ENCODE measurements around the gene BDNF. TPM values are rescaled to one million over a fixed set of nuclear protein-coding genes. Genes with fewer than 3 reads are reported as not detected.

BDNF gene
- total and polyA plus RNA-seq, 2 experiments from 2014 or later = 5.1 to 5.2 TPM

DNA sequence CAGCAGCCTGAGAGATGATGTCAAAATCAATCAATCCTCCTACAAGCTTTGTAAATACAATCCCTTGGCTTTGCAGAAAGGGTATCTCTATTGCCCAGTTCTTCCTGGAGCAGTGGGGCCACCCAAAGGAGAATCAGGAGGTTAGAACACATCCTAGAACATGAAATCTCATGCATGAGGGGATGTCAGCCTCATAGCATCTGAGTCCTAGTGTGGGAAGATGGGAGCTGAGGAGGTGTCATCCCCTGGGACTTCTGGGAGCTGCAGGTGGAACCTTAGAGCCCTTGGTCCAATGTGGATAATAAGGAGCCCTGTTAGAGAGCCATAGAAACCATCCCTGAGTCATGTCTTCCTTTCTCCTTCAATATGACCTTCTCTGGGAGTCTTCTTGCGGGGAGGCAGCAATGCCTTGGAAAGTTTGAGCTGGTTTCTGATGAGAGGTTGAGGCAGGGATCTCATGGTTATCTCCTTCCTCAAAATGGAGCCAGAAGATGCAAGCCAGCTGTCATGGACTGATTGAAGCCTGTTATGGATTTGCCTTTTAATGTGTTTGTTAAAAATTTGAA, 74.8 kb downstream of the BDNF start:
- H3K27ac ChIP-seq (ENCODE audit: low read depth) = peak overlapping the region; percentile 91; the same call in 1 of the 2 replicates
- no peak overlapping the region; the same call in 1 of the 2 replicates for H3K4me3 ChIP-seq
- H4K20me1 ChIP-seq (replicated peaks; ENCODE audit: insufficient read depth) = peaks cover 65% of the 10 kb centered on the region
- peak; percentile 23 for DNase-seq (ENCODE audit: low spot score)
- TF ChIP-seq, protein P1, sequence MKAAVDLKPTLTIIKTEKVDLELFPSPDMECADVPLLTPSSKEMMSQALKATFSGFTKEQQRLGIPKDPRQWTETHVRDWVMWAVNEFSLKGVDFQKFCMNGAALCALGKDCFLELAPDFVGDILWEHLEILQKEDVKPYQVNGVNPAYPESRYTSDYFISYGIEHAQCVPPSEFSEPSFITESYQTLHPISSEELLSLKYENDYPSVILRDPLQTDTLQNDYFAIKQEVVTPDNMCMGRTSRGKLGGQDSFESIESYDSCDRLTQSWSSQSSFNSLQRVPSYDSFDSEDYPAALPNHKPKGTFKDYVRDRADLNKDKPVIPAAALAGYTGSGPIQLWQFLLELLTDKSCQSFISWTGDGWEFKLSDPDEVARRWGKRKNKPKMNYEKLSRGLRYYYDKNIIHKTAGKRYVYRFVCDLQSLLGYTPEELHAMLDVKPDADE (IDR thresholded peaks at IDR 0.05) = 0 out of 2 replicates have a peak, but pooled peaks have one; percentile 4
- TF ChIP-seq POLR2AphosphoS5 (IDR thresholded peaks at IDR 0.05; ENCODE audit: low read depth) (peak; percentile 83), EZH2phosphoT487 (IDR thresholded peaks at IDR 0.05; ENCODE audit: unreplicated experiment) (no peak), NANOG (IDR thresholded peaks at IDR 0.05; ENCODE audit: borderline replicate concordance) (no peak), ZNF114 (CRISPR knock-in tag; IDR thresholded peaks at IDR 0.05) (no peak), CREB1 (CRISPR knock-in tag; IDR thresholded peaks at IDR 0.05; ENCODE audit: low read depth) (no peak), JUNB (IDR thresholded peaks at IDR 0.05; ENCODE audit: unreplicated experiment) (no peak)
- Mint-ChIP-seq H3K9me3 (no peaks in the 10 kb centered on the region; the same call in 2 of the 3 replicates), H3K27me3 (ENCODE audit: insufficient read depth, low read depth, poor library complexity) (peaks cover 46% of the 10 kb centered on the region), H3K4me1 (peaks cover 80% of the 10 kb centered on the region), H3K27ac (no peak overlapping the region; the same call in 1 of the 2 replicates), H3K4me3 (0 out of 3 replicates have a peak overlapping the region, but pooled peaks have one; percentile 4), H3K36me3 (ENCODE audit: low read depth) (peaks cover 96% of the 10 kb centered on the region)
- H2AFZ ChIP-seq = no peak overlapping the region
- H3F3A ChIP-seq (replicated peaks; ENCODE audit: low read depth) = peaks cover 46% of the 10 kb centered on the region
- peak; percentile 12 for ATAC-seq
- H3K9me2 ChIP-seq (ENCODE audit: insufficient read depth) = no peaks in the 10 kb centered on the region
- peaks cover 59% of the 10 kb centered on the region for H3K36me3 ChIP-seq (ENCODE audit: insufficient read depth)
- no peaks in the 10 kb centered on the region for H3K27me3 ChIP-seq (ENCODE audit: insufficient read depth)
- peaks cover 55% of the 10 kb centered on the region for H3K4me1 ChIP-seq (ENCODE audit: insufficient read depth)
- H3K4me2 ChIP-seq = peak overlapping the region; percentile 47
- peaks cover 19% of the 10 kb centered on the region for H3K79me2 ChIP-seq (replicated peaks; ENCODE audit: insufficient read depth)

DNA sequence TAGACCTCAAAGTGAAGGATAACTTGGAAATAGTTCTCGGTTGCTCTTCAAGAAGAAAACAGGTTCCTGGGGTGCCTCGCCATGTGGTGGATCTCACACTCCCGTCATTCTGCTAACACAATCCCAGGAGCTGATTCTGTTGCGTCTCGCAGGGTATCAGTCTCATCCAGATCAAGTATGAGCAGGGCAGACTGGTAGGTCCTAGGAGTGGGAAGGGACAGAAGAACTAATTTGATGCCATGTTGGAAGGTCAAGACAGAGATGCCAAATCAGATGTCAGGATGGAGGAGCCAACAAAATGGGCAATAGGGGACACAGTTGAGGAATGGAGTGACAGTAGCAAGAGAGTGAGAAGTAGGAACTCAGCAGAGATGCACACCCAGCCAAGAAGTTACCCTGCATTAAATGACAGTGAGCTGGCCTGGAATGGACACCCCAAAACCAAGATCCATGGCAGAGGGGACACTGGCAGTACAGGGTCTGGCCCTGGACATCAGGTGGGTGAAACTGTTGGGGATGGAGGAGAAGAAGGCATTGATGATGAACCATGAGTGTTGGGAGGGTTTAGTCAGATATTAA, 76.2 kb downstream of the BDNF start:
- Histone ChIP-seq H3F3A (replicated peaks; ENCODE audit: low read depth) (peaks cover 56% of the 10 kb centered on the region), H3K4me1 (ENCODE audit: insufficient read depth) (peaks cover 52% of the 10 kb centered on the region), H3K4me2 (no peak overlapping the region), H3K27me3 (ENCODE audit: insufficient read depth) (no peaks in the 10 kb centered on the region), H3K9me2 (ENCODE audit: insufficient read depth) (no peaks in the 10 kb centered on the region), H3K36me3 (ENCODE audit: insufficient read depth) (peaks cover 67% of the 10 kb centered on the region), H3K79me2 (replicated peaks; ENCODE audit: insufficient read depth) (peaks cover 15% of the 10 kb centered on the region), H4K20me1 (replicated peaks; ENCODE audit: insufficient read depth) (peaks cover 75% of the 10 kb centered on the region), H3K27ac (ENCODE audit: low read depth) (no peak overlapping the region), H3K4me3 (no peak overlapping the region), H2AFZ (no peak overlapping the region)
- Mint-ChIP-seq H3K4me3 (0 out of 3 replicates have a peak overlapping the region, but pooled peaks have one; percentile 7), H3K27me3 (ENCODE audit: insufficient read depth, low read depth, poor library complexity) (peaks cover 41% of the 10 kb centered on the region), H3K27ac (no peak overlapping the region), H3K36me3 (ENCODE audit: low read depth) (peaks cover 97% of the 10 kb centered on the region), H3K9me3 (no peaks in the 10 kb centered on the region; the same call in 2 of the 3 replicates), H3K4me1 (peaks cover 77% of the 10 kb centered on the region)
- no peak for ATAC-seq
- TF ChIP-seq POLR2AphosphoS5 (IDR thresholded peaks at IDR 0.05; ENCODE audit: low read depth) (peak; percentile 74), EZH2 (IDR thresholded peaks at IDR 0.05; ENCODE audit: low read depth, unreplicated experiment) (no peak)
- DNase-seq (ENCODE audit: low spot score) = no peak

Data from GM23338 (cell line).